Measurements from ENCODE around the gene C14orf180.

C14orf180 gene

DNA sequence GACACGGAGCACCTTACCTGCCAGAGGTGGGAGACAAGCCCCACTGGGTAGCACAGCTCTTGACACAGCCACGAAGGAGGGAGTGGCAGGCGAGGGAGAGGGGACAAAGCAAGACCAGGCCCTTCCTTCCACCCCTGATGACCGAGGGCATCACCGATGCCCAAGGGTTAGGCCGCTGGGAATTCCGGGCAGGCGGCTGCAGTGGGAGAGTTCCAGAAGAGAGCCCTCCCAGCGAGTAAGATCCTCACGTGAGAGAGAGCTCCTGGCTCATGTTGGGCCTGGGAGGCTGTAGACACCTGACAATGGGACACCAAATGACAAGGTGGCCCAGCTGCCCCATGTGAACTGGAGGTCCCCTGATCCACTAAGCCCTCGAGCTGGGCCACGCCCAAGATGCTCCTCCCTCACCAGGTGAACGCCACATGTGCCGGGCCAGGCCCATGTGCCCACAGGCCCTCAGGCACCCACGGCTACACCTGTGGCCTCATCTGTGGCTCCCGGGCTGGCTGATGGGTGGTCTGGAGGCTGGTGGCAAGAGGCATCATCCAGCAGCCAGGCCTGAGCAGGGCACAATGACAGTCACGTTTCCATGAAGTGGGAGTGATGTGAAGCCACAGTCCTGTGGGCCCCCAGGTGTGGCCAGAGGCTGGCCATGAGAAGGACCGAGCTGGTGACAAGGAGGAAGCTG, 32.1 kb upstream of the C14orf180 start:
- Mint-ChIP-seq H3K4me3 (no peak overlapping the region), H3K9me3 (no peaks in the 10 kb centered on the region), H3K27me3 (peaks cover 33% of the 10 kb centered on the region), H3K36me3 (ENCODE audit: low read depth) (no peaks in the 10 kb centered on the region), H3K4me1 (ENCODE audit: low read depth) (no peaks in the 10 kb centered on the region), H3K27ac (no peak overlapping the region)
- DNase-seq: no peak

DNA sequence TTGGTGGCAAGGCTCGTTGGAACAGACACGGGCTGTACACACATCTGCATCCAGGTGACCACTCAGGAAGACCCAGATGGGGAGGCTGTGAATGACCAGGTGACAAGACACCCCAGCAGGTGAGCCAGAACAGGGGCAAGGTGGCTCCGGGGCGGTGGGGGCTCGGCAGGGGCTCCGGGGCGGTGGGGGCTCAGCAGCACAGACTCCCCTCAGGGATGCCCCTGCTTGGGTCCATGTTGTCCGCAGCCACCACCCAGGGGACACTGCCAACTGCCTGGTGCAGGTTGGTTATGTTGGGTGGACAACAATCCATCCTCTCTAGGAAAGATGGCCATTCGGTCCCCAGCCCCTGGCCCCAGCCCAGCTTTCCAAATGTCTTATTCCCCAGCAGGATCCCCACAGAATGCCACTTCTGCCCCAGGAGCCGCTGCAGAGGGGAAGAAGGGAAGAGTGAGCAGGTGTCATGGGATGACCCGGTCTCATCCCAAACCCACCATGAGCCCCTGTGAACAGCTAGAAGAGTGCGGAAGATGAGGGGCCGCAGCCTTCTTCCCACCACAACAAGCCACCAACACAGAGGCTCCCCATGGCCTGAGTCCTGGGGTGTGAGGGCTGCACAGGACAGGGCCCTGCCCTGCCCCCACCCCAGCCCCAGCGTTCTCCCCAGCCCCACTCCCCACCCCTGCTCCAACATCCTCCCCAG, 31.4 kb upstream of the C14orf180 start:
- H3K9me3 Mint-ChIP-seq: no peaks in the 10 kb centered on the region
- H3K27me3 Mint-ChIP-seq: peaks cover 33% of the 10 kb centered on the region
- H3K4me1 Mint-ChIP-seq (ENCODE audit: low read depth): no peaks in the 10 kb centered on the region
- H3K27ac Mint-ChIP-seq: no peak overlapping the region
- no peak for DNase-seq
- no peaks in the 10 kb centered on the region for H3K36me3 Mint-ChIP-seq (ENCODE audit: low read depth)
- no peak overlapping the region for H3K4me3 Mint-ChIP-seq

DNA sequence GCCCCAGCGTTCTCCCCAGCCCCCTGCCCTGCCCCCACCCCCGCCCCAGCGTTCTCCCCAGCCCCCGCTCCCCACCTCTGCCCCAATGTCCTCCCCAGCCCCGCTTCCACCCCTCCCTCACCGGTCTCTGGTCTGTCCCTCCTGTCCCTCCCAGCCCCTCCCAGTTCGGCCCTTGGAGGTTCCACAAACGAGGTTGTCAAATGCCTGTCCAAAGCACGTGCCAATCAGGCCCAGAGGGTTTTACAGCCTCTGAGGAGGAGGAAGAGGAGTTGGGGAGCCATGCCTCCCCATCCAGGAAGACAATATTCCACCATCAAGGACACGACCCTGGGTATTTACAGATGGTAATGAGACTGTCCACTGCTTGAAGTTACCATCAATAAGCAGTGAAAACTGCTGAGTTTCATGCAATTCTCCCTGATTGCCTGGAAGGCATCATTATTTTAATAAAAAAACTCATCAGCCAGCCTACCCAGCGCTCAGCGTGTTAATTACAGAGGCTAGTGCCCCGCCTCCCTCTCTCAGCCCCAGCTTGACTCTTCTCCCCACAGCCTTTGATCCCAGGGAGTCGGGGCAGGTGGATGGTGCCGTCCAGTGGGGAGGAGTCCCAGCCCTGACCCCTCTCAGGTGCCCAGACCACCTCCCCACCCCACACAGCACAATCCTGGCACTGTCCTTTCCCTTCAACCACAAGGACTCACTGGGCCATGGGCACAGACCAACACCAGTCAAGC, 30.6 kb upstream of the C14orf180 start:
- Mint-ChIP-seq H3K4me3 (no peak overlapping the region), H3K27me3 (peaks cover 29% of the 10 kb centered on the region), H3K9me3 (no peaks in the 10 kb centered on the region), H3K4me1 (ENCODE audit: low read depth) (no peaks in the 10 kb centered on the region), H3K27ac (no peak overlapping the region), H3K36me3 (ENCODE audit: low read depth) (no peaks in the 10 kb centered on the region)
- no peak for DNase-seq

DNA sequence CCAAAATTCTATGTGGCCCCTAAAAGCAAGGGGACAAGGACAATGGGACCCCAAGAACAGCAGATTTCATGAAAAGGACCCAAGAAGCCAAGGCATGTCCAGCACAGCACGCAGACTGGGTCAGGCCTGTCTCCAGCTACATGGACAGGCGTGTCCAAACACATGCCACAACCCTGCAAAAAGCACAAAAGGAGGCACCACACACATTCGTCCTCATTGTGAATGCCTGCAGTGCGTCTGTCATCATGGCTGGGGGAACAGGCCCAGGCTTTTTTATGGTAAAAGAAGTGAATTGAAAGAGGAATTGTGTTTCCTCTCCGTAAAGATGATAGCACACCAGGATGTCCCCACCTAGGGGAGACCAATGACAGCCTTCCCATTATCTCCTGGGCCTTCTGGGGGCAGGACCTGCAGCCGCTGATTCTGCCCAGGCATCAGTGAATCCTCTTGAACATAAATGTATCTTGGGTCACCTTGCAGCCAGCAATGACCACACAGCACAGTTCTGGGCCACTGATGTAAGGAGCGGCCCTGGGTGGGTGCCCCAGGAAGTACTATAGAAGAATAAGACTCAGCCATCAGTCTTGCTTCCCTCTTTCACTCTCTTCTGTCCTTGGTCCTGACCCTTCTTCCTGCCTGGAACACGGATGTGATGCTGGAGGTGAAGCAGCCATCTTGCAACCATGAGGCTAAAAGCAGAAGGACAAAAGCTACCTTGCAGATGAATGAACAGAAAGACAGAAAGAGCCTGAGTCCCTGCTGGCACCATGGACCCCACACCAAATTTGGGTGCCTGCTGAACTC, 29.8 kb upstream of the C14orf180 start:
- Mint-ChIP-seq H3K4me1 (ENCODE audit: low read depth) (no peaks in the 10 kb centered on the region), H3K27ac (no peak overlapping the region), H3K4me3 (no peak overlapping the region), H3K36me3 (ENCODE audit: low read depth) (no peaks in the 10 kb centered on the region), H3K27me3 (peaks cover 24% of the 10 kb centered on the region), H3K9me3 (no peaks in the 10 kb centered on the region)
- no peak for DNase-seq

DNA sequence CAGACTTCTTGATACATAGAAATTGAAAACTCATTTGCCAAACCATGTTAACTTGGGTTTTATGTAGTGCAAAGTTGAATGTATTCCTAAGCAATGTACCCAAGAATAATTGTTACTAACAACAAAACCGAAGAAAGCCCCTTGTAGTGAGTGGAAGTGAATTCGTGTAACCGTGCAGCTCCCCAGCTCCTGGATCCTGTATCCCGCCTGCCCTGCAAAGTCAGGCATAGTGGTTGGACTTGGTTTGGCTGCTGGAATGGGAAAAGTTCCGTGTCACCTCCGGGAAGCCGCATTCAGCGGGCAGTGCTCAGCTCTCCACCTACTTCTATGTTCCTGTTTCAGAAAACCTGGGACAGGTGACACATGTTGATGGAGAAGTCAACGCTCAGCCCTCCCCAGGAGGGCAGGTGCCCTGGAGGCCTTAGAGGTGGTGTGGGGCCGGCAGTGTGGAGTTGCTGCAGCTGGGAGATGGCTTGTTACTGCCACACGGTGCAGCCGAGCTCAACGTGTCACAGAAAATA, 29.2 kb upstream of the C14orf180 start:
- H3K4me1 Mint-ChIP-seq (ENCODE audit: low read depth): no peaks in the 10 kb centered on the region
- H3K9me3 Mint-ChIP-seq: no peaks in the 10 kb centered on the region
- no peak overlapping the region for H3K27ac Mint-ChIP-seq
- no peaks in the 10 kb centered on the region for H3K36me3 Mint-ChIP-seq (ENCODE audit: low read depth)
- DNase-seq: no peak
- peaks cover 22% of the 10 kb centered on the region for H3K27me3 Mint-ChIP-seq
- no peak overlapping the region for H3K4me3 Mint-ChIP-seq

DNA sequence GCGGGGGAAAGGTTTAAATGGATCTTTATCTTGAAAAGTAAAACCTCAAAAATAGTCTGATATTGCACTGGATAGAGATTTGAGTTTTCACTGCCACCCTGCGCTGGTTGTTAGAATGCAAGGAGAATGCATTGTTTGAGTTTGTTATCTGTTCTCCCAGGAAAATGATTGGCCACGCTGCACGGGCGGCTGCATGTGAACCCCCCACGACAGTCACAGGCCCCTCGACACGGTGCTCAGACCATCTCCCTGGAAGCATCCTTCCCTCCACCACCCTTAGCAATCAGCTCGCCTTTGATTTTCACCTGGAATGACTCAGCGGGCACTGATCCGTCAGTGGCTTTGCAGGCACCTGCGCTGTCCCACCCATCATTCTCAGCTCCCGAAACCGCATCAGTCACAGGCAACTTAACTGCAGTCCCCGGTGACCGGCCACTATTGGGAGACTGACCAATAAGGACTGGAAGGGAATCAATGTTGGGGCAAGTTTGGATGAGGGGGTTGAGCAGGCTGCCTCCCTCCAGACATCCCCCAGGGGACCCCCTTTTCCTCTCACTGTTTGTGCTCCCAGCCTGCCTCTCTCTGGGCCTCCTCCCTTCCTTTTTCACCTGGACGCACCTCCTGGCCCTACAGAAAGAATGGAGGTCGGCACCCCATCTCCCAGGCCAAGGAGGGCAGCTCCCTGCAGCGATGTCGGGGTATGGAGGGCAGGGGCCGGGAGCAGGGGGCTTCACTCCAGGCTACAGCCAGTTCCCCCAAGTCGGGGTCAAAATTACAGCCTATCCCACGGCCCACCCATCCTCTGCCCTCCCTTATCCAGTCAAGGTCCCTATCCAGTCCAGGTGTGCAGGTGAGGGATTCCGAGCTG, 28.5 kb upstream of the C14orf180 start:
- H3K27me3 Mint-ChIP-seq: peaks cover 22% of the 10 kb centered on the region
- H3K9me3 Mint-ChIP-seq: no peaks in the 10 kb centered on the region
- H3K36me3 Mint-ChIP-seq (ENCODE audit: low read depth): no peaks in the 10 kb centered on the region
- no peak overlapping the region for H3K27ac Mint-ChIP-seq
- no peak overlapping the region for H3K4me3 Mint-ChIP-seq
- H3K4me1 Mint-ChIP-seq (ENCODE audit: low read depth): no peaks in the 10 kb centered on the region
- DNase-seq: no peak

DNA sequence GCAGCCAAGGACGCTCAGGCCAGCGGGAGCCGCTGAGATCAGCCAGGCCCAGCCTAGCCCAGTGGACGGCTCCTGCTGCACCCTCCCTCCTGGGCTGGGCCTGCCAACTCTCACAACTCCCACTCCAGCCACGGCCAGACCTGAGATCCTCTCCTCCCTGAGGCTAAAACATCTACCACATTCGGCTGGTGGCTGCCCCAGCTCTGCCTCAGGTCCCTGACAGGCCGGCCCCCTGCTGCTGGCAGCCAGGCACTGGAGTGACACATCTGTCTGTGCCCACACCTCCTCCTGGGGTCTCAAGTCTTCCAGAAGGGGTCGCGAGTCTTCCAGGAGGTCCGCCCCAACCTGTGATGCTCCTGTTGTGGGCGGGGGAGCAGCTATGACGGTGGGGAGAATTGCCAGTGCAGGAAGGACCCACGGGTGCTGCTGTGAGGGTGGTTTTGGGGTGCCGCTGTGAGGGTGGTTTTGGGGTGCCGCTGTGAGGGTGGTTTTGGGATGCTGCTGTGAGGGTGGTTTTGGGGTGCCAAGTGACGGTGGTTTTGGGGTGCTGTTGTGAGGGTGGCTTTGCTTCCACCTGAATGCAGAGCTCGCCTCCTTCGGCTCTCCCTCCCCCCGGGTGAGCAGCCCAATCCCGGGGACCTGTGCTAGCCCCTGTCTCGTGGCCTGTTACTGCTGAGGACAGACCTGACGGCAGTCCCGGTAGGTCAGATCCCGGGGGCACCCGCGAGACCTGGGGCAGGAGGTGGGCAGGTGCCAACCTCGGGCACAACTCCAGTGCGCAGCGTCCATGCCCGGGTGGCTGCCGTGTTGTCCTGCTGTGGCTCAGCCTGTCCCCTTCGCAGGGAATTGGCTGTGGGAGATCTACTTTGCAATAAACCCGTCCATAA, 27.5 kb upstream of the C14orf180 start:
- H3K9me3 Mint-ChIP-seq: no peaks in the 10 kb centered on the region
- H3K27me3 Mint-ChIP-seq: peaks cover 17% of the 10 kb centered on the region
- no peak overlapping the region for H3K4me3 Mint-ChIP-seq
- no peaks in the 10 kb centered on the region for H3K36me3 Mint-ChIP-seq (ENCODE audit: low read depth)
- no peak overlapping the region for H3K27ac Mint-ChIP-seq
- H3K4me1 Mint-ChIP-seq (ENCODE audit: low read depth): no peaks in the 10 kb centered on the region
- DNase-seq: no peak

DNA sequence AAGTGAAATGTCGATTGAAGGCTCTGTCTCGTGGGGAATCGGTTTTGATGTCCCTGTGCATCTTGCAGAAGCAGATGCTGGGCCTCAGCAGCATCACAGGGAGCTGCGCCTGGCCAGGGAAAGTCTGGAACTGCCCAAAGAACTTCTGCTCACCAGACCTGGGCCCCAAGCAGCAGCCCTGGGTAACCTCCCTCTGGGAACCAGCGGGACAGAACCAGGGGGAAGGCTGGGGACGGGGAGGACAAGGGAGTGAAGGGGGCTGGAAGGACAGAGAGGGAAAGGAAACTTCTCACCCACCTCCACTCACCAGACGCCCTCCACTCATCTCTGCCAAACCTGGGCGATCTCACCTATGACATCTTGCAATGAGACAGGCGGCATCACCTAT, 26.8 kb upstream of the C14orf180 start:
- no peak for DNase-seq
- Mint-ChIP-seq H3K36me3 (ENCODE audit: low read depth) (no peaks in the 10 kb centered on the region), H3K4me1 (ENCODE audit: low read depth) (no peaks in the 10 kb centered on the region), H3K27ac (no peak overlapping the region), H3K9me3 (no peaks in the 10 kb centered on the region), H3K27me3 (peaks cover 15% of the 10 kb centered on the region), H3K4me3 (no peak overlapping the region)

DNA sequence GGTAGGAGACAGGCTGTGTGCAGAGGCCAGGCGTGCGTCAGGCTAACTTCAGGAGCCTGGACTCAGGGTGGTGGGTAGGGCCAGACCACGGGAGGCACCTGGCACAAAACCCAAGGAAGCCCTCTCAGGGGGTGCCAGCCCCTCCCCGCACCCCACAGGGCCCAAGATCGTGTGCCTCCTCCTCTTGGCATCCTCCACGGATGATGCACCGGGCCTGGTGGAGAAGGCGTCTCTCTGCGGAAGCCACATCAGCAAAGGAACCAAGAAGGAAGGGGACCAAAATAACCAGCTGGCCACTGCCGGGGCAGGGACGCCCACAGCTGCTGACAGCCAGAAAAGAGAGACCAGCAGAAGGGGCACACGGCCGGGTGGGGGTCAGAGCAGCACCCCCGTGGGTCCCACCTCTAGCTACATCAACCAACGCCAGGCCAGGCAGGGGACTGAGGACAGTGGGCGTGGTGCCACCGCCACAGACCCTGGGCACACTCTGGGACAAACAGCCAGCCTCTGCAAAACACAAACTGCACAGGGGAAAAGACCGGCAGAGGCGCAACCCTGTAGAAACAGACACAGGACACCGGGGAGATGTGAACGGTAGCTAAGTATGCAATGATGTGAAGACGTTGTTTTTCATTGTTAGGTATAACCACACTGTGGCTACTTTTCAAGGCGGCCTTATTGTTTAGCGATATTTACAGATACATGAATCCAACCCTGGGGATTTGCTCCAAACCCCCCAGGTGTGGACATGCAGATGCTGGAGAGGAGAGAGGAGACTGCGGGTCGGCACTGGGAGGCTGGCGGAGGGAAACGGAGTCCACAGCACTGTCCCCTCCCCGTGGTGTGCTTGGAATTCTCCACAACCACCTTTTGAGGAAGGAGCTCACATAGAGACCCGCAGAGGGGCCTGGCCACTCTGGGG, 26.1 kb upstream of the C14orf180 start:
- no peaks in the 10 kb centered on the region for H3K9me3 Mint-ChIP-seq
- H3K36me3 Mint-ChIP-seq (ENCODE audit: low read depth): no peaks in the 10 kb centered on the region
- H3K4me1 Mint-ChIP-seq (ENCODE audit: low read depth): no peaks in the 10 kb centered on the region
- H3K27me3 Mint-ChIP-seq: peaks cover 15% of the 10 kb centered on the region
- DNase-seq: no peak
- H3K4me3 Mint-ChIP-seq: no peak overlapping the region
- H3K27ac Mint-ChIP-seq: no peak overlapping the region

DNA sequence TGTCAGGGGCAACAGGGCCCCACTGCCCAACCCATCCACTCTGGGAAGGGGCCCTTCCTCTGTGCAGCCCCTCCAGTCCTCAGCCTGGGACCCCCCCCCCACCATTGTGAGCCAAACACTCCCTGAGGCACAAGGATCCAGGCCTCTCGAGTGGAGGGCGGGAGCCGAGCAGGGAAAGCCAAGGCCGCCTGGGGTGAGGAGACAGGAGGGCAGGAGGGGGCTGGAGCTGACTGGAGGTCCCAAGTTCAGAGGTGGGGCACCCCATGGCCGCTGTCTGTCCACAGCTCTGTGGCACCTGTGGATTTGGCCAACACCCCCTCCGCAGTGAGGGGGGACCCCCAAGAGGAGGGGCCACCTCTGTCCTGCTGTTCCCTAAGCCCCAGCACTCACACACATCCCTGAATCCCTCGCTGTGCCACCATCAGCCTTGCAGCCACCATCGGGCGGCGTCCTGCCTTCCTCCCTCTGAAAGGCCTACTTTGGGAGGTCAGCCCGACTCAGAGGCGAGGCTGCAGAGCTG, 25.4 kb upstream of the C14orf180 start:
- Mint-ChIP-seq H3K27me3 (peaks cover 13% of the 10 kb centered on the region), H3K36me3 (ENCODE audit: low read depth) (no peaks in the 10 kb centered on the region), H3K4me1 (ENCODE audit: low read depth) (no peaks in the 10 kb centered on the region), H3K27ac (no peak overlapping the region), H3K9me3 (no peaks in the 10 kb centered on the region), H3K4me3 (no peak overlapping the region)
- DNase-seq: no peak

DNA sequence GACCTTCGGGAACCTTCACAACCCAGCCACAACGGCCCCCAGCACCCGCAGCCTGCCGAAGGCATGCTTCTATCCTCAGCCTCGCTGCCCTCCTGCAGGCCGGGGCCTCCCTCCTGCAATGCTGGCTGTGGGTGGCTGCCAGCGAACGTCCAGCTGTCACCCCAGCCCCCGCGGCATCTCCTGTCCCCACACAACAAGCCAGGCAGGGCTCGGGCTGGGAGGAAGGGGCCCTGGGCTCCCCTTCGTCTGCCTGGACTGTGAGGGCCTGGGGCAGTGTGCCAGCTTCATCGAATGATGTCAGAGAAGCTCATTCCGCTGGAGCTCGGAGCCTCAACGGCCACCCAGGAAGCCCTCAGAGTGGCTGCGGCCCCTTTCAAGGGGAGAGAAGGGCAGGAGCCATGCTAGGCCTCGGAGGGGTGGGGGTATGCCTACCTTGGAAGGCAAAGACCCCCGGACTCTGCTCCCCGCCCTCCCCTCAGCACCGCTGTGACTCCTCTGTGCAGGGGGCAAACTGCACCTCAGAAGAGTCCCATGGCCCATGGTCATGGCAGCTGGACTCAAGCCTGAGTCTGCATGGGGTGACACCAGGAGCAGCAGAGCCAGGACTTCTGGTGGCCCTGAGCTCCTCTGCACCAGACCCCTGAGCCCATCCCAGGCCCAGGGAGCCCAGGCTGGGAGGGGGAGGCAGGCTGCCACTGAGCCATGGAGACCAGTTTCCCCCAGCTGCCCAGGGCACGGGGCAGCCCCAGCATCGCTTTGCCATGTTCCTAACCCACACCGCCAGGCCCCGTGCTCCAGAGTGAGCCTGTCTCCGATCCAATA, 24.7 kb upstream of the C14orf180 start:
- no peaks in the 10 kb centered on the region for H3K36me3 Mint-ChIP-seq (ENCODE audit: low read depth)
- no peak overlapping the region for H3K27ac Mint-ChIP-seq
- no peak overlapping the region for H3K4me3 Mint-ChIP-seq
- DNase-seq: no peak
- peaks cover 9% of the 10 kb centered on the region for H3K27me3 Mint-ChIP-seq
- no peaks in the 10 kb centered on the region for H3K4me1 Mint-ChIP-seq (ENCODE audit: low read depth)
- no peaks in the 10 kb centered on the region for H3K9me3 Mint-ChIP-seq

Data from activated T-cell treated with anti-CD3 and anti-CD28 coated beads, Interleukin-2, amount 50 U/mL, for 24 hours (primary cell).